Peyer's patch (tissue), 4 donors: ENCODE results near the gene FMOD. TPM values are rescaled to one million over a fixed set of nuclear protein-coding genes. Genes with fewer than 3 reads are reported as not detected.

Source experiments
- DNase-seq, 3 donors: peaks; one replicate each; pipeline ENCODE4 v3.0.0-alpha.2; 2017 to 2019
- H3K27ac ChIP-seq, 4 donors: fragments of 200-600 bp; sonication (generic); one replicate each; pipeline ENCODE4 v1.5.1; 2016 to 2019
- H3K27me3 ChIP-seq, 2 donors: fragments of 200-600 bp; sonication (generic); one replicate each; pipeline ENCODE4 v1.5.1; 2019
- H3K36me3 ChIP-seq, 3 donors: fragments of 200-600 bp; sonication (generic); one replicate each; pipeline ENCODE4 v1.5.1; 2016 to 2019
- H3K4me1 ChIP-seq, 4 donors: fragments of 200-600 bp; sonication (generic); one replicate each; pipeline ENCODE4 v1.5.1; 2016 to 2019
- H3K4me3 ChIP-seq, 4 donors: fragments of 200-600 bp; sonication (generic); 1 replicate in 3 of 4; 2 replicates in 1 of 4; pipeline ENCODE4 v1.5.1; 2016 to 2019; ENCODE audit warnings: mild to moderate bottlenecking in 1 of 4
- H3K9me3 ChIP-seq, 4 donors: fragments of 200-600 bp; sonication (generic); one replicate each; pipeline ENCODE4 v1.5.1; 2016 to 2019; ENCODE audit warnings: mild to moderate bottlenecking in 1 of 4
- CTCF ChIP-seq, 6 experiments: fragments of 450-650 bp in 4 of 6; fragments of 200-600 bp in 2 of 6; sonication (generic) in 1 of 6; IDR thresholded peaks; one replicate each; pipeline ENCODE4 v1.5.1; 2017 to 2019; ENCODE audit warnings: antibody characterized with exemption in 6 of 6, mild to moderate bottlenecking in 3 of 6, moderate library complexity in 1 of 6
- POLR2A ChIP-seq, 2 donors: fragments of 450-650 bp; IDR thresholded peaks; one replicate each; pipeline ENCODE4 v1.5.1; 2017; ENCODE audit warnings: antibody characterized with exemption in 2 of 2, mild to moderate bottlenecking in 2 of 2, moderate library complexity in 2 of 2
- total RNA-seq, 4 donors: library from RNA; depleted of rRNA; stranded (reverse); fragments of >200 nt; gene quantifications; one replicate each; pipeline ENCODE4 v1.1.0, GENCODE V29; 2016

The FMOD gene
- total RNA-seq, 4 donors from 2014 or later: 10.5 to 33.8 (median 12.2) TPM

DNA sequence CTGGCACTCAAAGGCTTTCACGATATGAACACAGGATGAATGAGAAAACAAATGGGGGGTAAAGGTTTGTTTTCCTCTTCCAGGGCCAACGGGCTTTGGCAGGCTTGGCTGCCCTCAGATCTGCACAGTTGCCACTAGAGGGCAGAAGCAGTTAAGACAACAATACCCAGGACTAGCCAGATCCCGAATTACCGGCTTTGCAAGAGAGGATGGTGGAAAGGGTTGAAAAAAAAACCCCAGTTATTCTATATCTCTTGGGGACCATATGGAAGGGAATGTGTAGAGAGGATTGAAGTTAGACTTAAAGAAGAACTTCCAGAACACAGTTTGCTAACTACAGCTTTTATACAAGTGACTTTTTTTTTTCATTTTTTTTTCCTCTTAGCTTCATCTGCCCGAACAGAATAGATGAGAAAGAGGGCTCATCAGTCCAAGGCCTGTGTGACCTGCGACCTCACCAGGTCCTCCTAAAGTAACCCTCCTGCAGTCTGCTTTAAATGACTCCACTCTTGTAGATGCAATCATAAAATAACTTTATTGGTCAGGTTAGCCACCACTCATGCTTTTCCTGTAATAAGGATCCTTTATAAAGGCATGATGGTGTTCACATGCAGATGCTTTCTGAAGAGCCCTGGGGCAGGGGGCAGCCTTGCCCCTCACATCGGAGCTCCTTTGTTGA, 10.7 kb downstream of the FMOD start:
- peak in 2 of 3 donors; percentile 60 to 86 for DNase-seq
- Histone ChIP-seq H3K4me3 (no peak overlapping the region), H3K9me3 (no peaks in the 10 kb centered on the region), H3K4me1 (peaks cover 0 to 5% (median 0%) of the 10 kb centered on the region in 4 donors), H3K27ac (no peak overlapping the region), H3K27me3 (no peaks in the 10 kb centered on the region), H3K36me3 (no peaks in the 10 kb centered on the region)
- TF ChIP-seq CTCF (IDR thresholded peaks at IDR 0.05) (peak; percentile 76 to 95 (median 90)), POLR2A (IDR thresholded peaks at IDR 0.05) (no peak)

- DNase-seq: peak; percentile 62 to 88 (median 71)
- H3K27me3 ChIP-seq: no peaks in the 10 kb centered on the region
- H3K4me1 ChIP-seq: peaks cover 0 to 5% (median 0%) of the 10 kb centered on the region in 4 donors
- H3K9me3 ChIP-seq: no peaks in the 10 kb centered on the region
- H3K36me3 ChIP-seq: no peaks in the 10 kb centered on the region
- H3K4me3 ChIP-seq: no peak overlapping the region
- no peak overlapping the region for H3K27ac ChIP-seq
- TF ChIP-seq CTCF (IDR thresholded peaks at IDR 0.05) (peak; percentile 82 to 96 (median 90)), POLR2A (IDR thresholded peaks at IDR 0.05) (no peak)
Measured at GRCh38 chr1:203338335-203339036, 12.4 kb downstream of the FMOD start.

DNA sequence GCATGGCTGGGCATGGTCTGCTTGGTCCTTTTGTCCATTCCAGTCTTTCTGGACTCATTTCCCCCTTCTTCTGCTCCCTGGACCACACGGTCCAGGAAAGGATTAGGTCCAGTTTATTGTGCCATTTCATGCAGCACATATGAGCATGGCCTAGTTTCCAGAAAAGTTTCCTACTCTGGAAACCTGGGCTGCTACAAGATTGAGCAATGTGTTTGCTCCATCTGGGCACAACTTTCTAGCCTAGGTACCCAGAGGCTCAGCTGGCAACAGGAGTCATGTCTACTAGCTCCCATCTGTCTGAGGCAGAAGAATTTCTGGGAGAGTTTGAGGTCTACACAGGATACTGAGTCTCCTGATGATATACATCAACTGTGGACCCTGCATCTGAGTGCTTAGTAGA, 14.8 kb downstream of the FMOD start:
- no peak for DNase-seq
- Histone ChIP-seq H3K27me3 (no peaks in the 10 kb centered on the region), H3K27ac (no peak overlapping the region), H3K4me1 (no peaks in the 10 kb centered on the region), H3K36me3 (no peaks in the 10 kb centered on the region), H3K9me3 (no peaks in the 10 kb centered on the region), H3K4me3 (no peak overlapping the region)
- TF ChIP-seq POLR2A (IDR thresholded peaks at IDR 0.05) (no peak), CTCF (IDR thresholded peaks at IDR 0.05) (no peak)

GRCh38 chr1:203335503-203335902, 15.4 kb downstream of the FMOD start:
- H3K9me3 ChIP-seq: no peaks in the 10 kb centered on the region
- H3K27me3 ChIP-seq: no peaks in the 10 kb centered on the region
- H3K4me1 ChIP-seq: no peaks in the 10 kb centered on the region
- no peak overlapping the region for H3K4me3 ChIP-seq
- TF ChIP-seq CTCF (IDR thresholded peaks at IDR 0.05): no peak
- no peak for TF ChIP-seq POLR2A (IDR thresholded peaks at IDR 0.05)
- H3K36me3 ChIP-seq: no peaks in the 10 kb centered on the region
- no peak for DNase-seq
- no peak overlapping the region for H3K27ac ChIP-seq

DNA sequence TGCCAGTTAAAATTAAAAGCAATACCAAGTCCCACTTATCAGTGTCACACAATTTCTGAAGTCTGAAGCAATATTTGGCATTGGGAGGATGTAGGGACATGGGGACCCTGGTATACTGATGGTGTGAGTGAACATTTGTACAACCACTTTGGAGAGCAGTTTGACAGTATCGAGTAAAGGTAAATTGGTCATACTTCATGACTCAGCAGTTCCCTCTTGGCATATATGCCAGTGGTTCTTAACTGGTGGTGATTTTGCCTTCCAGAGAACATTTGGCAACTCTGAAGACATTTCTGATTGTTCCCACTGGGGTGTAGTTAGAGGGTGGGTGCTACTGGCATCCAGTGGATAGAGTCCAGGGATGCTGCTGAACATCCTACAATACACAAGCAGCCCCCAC, 19.7 kb downstream of the FMOD start:
- Histone ChIP-seq H3K4me1 (peaks cover 0 to 15% (median 2%) of the 10 kb centered on the region in 4 donors), H3K36me3 (no peaks in the 10 kb centered on the region), H3K27ac (no peak overlapping the region), H3K4me3 (no peak overlapping the region), H3K9me3 (no peaks in the 10 kb centered on the region), H3K27me3 (no peaks in the 10 kb centered on the region)
- no peak for DNase-seq
- TF ChIP-seq POLR2A (IDR thresholded peaks at IDR 0.05): no peak
- TF ChIP-seq CTCF (IDR thresholded peaks at IDR 0.05): no peak
